IPS-15b (cell line): ENCODE results near the gene MAPK8IP3.
"Not testable (repeated sequence)": the region's sequence is repeated elsewhere in the genome, so short reads cannot be mapped to it uniquely, and the experiment has no call there.

Source experiments
- H3K27me3 ChIP-seq: one replicate; pipeline ENCODE4 v1.6.1; 2013; ENCODE audit warnings: low read length; ENCODE audit not compliant: control insufficient read depth, insufficient read depth
- H3K36me3 ChIP-seq: one replicate; pipeline ENCODE4 v1.6.1; 2013; ENCODE audit warnings: low read length; ENCODE audit not compliant: control insufficient read depth, insufficient read depth
- H3K4me1 ChIP-seq: one replicate; pipeline ENCODE4 v1.6.1; 2013; ENCODE audit warnings: mild to moderate bottlenecking, low read length; ENCODE audit not compliant: control insufficient read depth, insufficient read depth
- H3K4me3 ChIP-seq: one replicate; pipeline ENCODE4 v1.5.1; 2013; ENCODE audit warnings: low read depth, low read length
- H3K9ac ChIP-seq: one replicate; pipeline ENCODE4 v1.6.1; 2013; ENCODE audit warnings: low read depth, mild to moderate bottlenecking, low read length
- H3K9me3 ChIP-seq: one replicate; pipeline ENCODE4 v1.6.1; 2013; ENCODE audit warnings: mild to moderate bottlenecking, low read length; ENCODE audit not compliant: control insufficient read depth, insufficient read depth

Gene MAPK8IP3

GRCh38 chr16:1790261-1790610 is 84.2 kb downstream of the MAPK8IP3 start:
- no peaks in the 10 kb centered on the region for H3K9me3 ChIP-seq
- no peak overlapping the region for H3K9ac ChIP-seq
- no peak overlapping the region for H3K4me3 ChIP-seq
- no peaks in the 10 kb centered on the region for H3K27me3 ChIP-seq
- no peaks in the 10 kb centered on the region for H3K4me1 ChIP-seq
- peaks cover 45% of the 10 kb centered on the region for H3K36me3 ChIP-seq

- Histone ChIP-seq H3K4me1 (no peaks in the 10 kb centered on the region), H3K27me3 (no peaks in the 10 kb centered on the region), H3K9ac (no peak overlapping the region), H3K4me3 (no peak overlapping the region), H3K9me3 (no peaks in the 10 kb centered on the region), H3K36me3 (peaks cover 43% of the 10 kb centered on the region)
Measured at GRCh38 chr16:1790611-1791255, 84.7 kb downstream of the MAPK8IP3 start.

GRCh38 chr16:1791256-1791942 is 85.4 kb downstream of the MAPK8IP3 start:
- Histone ChIP-seq H3K9ac (no peak overlapping the region), H3K36me3 (peaks cover 41% of the 10 kb centered on the region), H3K27me3 (no peaks in the 10 kb centered on the region), H3K4me1 (no peaks in the 10 kb centered on the region), H3K4me3 (no peak overlapping the region), H3K9me3 (no peaks in the 10 kb centered on the region)

- no peaks in the 10 kb centered on the region for H3K9me3 ChIP-seq
- H3K4me3 ChIP-seq: no peak overlapping the region
- H3K36me3 ChIP-seq: peaks cover 35% of the 10 kb centered on the region
- H3K9ac ChIP-seq: no peak overlapping the region
- H3K4me1 ChIP-seq: no peaks in the 10 kb centered on the region
- no peaks in the 10 kb centered on the region for H3K27me3 ChIP-seq
Measured at GRCh38 chr16:1791943-1792812, 86.2 kb downstream of the MAPK8IP3 start.

GRCh38 chr16:1792836-1793577 is 87.0 kb downstream of the MAPK8IP3 start:
- Histone ChIP-seq H3K27me3 (no peaks in the 10 kb centered on the region), H3K4me3 (no peak overlapping the region), H3K9me3 (no peaks in the 10 kb centered on the region), H3K9ac (no peak overlapping the region), H3K36me3 (peaks cover 28% of the 10 kb centered on the region), H3K4me1 (no peaks in the 10 kb centered on the region)

- no peak within 1 kb of the TSS for H3K4me3 ChIP-seq
- no peaks in the 10 kb centered on the region for H3K9me3 ChIP-seq
- H3K4me1 ChIP-seq: no peaks in the 10 kb centered on the region
- peaks cover 21% of the 10 kb centered on the region for H3K36me3 ChIP-seq
- H3K27me3 ChIP-seq: no peaks in the 10 kb centered on the region
- no peak within 1 kb of the TSS for H3K9ac ChIP-seq
Measured at GRCh38 chr16:1793578-1794220, 87.7 kb downstream of the MAPK8IP3 start, which contains the start of gene IGFALS. TSS of gene IGFALS (minus strand) at chr16:1793705. CDS start at chr16:1793652, 53 bp downstream.

- H3K9me3 ChIP-seq: no peaks in the 10 kb centered on the region
- H3K27me3 ChIP-seq: no peaks in the 10 kb centered on the region
- H3K4me1 ChIP-seq: no peaks in the 10 kb centered on the region
- H3K4me3 ChIP-seq: no peak overlapping the region
- no peak overlapping the region for H3K9ac ChIP-seq
- peaks cover 16% of the 10 kb centered on the region for H3K36me3 ChIP-seq
Measured at GRCh38 chr16:1794221-1794871, 88.4 kb downstream of the MAPK8IP3 start.

GRCh38 chr16:1794908-1795666 is 89.1 kb downstream of the MAPK8IP3 start:
- Histone ChIP-seq H3K36me3 (peaks cover 11% of the 10 kb centered on the region), H3K4me1 (no peaks in the 10 kb centered on the region), H3K9me3 (no peaks in the 10 kb centered on the region), H3K4me3 (no peak overlapping the region), H3K9ac (no peak overlapping the region), H3K27me3 (no peaks in the 10 kb centered on the region)

GRCh38 chr16:1799263-1799662 is 93.3 kb downstream of the MAPK8IP3 start:
- H3K36me3 ChIP-seq, H3K27me3 ChIP-seq, H3K4me1 ChIP-seq, H3K4me3 ChIP-seq, H3K9me3 ChIP-seq, H3K9ac ChIP-seq: not testable (repeated sequence)

- no peaks in the 10 kb centered on the region for H3K36me3 ChIP-seq
- no peaks in the 10 kb centered on the region for H3K4me1 ChIP-seq
- H3K4me3 ChIP-seq: no peak overlapping the region
- no peaks in the 10 kb centered on the region for H3K9me3 ChIP-seq
- H3K27me3 ChIP-seq: no peaks in the 10 kb centered on the region
- H3K9ac ChIP-seq: no peak overlapping the region
Measured at GRCh38 chr16:1800701-1801100, 94.7 kb downstream of the MAPK8IP3 start.
